NCI-H1105 (cell line): ENCODE measurements around the gene DBH.

Experiments
- DNase-seq: peaks from one replicate; lab custom pipeline; 2025; lab: John Stamatoyannopoulos, UW

Gene DBH

DNA sequence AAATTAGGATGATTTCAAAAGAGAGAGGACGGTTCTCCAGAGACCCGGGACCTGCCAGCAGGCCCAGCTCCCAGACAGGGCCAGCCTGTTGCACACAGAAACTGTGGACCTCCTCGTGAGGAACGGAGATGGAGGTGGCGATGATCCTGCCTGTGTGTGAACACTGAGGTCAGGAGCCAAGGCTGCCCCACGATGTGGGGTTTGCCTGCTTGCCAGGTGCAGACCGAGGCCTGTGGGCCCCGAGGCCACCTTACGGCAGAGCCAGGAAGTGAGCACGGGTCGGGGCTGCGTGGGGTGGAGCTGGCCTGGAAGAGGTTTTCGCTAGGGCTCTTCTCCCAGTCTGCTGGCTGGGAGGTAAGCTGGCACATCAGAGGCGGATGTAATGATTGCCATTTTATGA lies 31.3 kb upstream of the DBH start:
- no peak for DNase-seq

DNA sequence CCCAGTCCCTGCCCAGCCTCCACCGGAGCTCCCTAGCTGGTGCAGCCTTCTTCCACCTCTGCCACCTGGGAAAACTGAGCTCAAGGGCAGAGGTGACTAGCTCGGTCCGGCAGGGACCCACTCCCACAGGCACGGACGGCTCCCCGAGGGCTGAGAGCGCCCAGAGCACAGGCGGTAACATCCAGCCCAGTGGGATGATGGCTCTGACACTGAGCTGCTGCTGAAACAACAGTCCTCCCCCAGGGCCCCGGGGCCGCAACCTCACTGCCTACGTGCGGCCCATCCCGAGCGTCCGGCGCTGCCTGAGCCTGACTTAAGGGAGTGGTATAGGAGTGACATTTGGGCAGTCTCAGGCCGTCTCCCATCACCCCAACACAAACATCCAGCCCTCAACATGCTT lies 30.7 kb upstream of the DBH start:
- DNase-seq = no peak

DNA sequence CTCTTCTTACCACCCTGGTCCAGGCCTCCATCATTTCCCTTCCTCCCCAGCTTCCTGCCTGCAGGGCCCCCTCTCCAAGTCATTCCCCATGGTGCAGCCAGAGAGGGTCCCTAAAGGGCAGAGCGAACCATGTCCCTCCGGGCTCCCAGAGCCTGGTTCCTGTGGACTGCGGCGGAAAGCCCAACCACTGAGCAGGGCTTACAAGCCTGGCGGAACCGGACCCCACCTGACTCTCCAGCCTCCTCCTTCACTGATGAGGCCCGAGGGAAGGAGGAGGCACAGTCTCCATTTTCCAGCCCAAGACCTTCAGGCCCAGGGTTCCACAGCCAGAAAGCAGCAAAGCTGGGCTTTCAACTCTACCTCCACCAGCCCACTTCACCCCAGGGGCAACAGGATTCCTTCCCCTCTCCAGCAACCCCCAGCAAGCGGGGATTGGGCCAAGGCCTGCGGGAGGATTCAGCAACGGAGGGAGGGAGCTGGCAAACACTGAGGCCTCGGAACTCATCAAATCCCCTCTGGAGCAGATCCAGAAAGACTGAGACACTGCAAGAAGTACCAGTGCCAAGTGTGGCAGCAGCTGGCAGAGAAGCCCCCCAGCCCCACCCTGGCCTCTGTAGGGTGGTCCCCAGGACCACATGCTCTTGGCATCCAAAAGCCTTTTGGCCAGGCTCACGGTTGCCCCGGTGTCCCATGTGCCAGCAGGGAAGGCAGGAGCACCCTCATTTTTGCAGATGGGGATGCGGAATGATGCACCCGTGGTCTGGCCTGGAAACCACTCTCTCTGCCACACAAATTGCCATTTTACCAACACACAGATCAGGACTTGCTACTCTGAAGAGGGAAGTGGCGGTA lies 30.1 kb upstream of the DBH start:
- peak; percentile 35 for DNase-seq

DNA sequence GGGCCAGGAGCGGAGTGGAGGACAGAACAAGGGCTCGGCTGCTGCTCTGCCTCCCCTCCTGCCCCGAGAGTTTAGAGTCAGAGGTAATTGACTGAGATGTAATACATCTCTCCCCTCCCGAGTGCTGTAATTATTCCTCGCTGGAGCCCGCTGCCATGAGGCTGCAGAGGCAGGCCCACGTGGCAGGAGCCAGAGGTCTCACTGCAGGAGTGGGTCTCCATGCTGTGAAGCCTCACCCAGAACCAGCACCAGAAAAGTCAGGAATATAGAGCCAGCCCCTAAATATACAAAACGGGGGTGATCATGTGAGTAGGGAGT lies 29.5 kb upstream of the DBH start:
- peak; percentile 62 for DNase-seq

DNA sequence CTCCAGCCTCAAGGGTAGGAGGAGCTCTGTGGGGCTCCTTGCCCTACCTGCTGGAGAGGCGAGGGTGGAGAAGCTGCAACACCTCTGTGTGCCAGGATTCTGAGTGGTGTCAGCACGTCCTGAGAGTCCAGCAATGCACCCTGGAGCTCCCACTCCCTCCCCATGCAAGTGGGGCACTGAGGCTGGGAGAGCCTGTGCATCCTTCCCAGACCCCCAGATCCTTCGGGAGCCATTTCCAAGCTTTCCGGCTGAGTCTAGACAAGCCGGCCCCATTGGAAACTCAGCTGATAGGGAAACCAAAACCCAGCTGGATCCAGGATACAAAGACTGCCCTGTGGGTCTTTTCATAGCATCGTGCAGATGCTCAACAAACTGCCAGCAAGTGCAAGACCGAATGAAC lies 28.8 kb upstream of the DBH start:
- no peak for DNase-seq

DNA sequence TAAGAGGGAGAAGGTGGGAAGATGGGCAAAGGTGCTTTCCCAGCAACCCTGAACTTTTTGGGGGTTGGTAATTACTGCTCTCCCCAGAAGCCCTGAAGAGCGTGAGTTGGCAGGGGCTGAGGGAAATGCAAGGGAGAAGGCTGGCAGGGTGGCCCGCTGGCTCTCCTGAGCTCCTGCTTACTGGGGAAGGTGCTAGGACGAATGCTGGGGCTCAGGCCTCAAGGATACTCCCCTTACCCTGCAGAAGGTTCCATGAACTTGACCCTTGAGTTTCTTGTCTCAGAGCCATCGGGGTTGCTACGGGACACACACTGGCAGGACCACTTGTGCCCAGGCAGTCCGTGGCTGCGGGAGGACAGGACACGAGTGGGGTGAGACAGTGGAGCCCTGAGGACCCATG lies 28.2 kb upstream of the DBH start:
- DNase-seq = no peak

DNA sequence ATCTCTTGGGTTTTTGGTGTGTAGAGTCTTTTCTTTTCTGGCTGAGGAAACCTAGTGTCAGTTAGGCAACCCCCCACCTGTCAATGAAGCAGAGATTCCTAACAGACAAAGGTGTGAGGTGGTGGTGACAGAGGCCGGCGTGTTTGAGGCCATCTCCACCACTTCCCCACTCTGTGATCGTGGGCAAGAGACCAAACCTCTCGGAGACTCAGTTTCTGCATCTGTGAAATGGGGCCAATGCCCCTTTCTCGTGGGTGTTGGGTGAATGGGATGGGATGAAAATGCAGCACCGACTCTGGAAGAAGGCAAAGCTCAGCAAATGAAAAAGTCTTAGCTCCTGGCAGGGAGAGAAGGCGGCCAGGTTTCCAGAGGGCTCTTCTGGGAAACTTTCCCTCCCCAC lies 27.8 kb upstream of the DBH start:
- DNase-seq = no peak

DNA sequence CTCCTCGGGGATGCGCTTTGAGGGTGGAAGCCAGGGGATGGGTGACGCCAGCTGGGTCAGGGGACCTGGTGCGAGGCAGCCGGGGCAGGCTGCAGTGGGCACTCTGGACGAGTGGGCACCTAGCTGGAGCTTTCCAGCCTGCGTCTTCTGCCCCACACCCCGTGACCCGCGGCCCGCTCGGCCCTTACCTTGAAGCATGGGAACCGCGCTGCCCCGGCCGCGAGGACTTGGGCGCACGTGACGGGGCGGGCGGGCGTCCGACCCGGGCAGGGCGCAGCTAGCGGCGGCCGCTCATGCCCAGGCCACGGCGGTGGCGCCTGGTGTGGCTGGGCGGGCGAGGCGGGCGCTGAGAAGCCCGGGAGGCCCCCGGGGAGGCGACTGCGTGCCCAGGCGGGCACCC lies 27.3 kb upstream of the DBH start:
- DNase-seq = no peak

DNA sequence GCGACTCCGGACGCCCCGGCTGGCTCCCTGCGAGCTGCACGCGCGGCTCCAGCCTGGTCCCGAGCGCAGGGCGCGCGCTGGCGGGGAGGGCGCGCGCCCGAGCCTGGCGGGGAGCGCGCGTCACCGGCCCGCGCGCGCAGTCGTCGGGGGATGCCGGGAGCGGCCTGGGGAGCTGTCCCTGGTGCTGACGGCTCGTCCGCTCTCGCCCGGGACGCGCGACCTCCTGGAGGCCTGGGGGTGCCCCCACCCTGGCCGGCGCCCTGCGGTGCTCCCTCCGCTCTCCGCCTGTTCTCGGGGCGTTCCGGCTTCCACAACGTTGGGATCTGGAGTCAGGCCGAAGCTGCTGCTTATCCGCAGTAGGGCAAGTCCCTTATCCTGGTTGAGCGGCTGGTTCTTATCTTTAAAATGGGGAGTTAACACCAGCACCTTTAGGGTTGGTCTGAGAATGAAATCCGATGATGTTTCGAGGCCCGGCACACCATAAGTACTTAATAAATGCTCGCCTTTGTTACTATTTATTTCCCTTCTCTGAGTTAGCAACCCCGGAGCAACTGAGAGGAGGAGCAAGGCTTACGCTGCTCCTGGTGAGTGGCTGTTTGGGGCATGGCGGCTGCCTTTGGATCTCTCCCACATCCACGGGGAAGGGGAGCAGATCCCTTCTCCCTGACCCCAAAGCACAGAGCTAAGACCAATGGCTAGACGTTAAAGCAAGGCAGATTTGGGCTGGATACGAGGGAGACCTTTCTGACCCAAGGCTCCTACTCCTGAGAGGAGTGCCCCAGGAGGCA lies 26.7 kb upstream of the DBH start, which contains the start of gene FAM163B:
Gene FAM163B (minus strand): TSS at position 79 of the 788 bp plus-strand sequence. CDS start 29,166 bp downstream, outside the sequence.
- DNase-seq = no peak

DNA sequence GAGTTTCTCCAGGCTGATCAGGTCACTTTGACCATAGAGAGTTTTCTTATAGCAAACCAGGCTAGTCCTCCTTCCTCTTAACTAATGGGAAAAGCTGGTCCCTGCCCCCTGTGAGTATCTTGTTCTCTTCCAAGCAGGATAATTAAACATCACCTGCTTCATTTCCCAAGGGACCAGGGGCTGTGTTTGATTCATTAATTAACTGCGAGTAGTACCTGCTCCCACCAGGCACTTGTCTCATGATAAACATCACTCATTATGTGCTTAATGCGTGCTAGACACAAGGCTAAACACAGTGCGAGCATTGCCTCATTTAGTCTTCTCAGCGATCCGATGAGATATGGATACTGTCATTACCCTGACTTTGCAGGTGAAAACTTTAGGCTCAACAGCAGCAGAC lies 25.3 kb upstream of the DBH start:
- peak; percentile 98 for DNase-seq

DNA sequence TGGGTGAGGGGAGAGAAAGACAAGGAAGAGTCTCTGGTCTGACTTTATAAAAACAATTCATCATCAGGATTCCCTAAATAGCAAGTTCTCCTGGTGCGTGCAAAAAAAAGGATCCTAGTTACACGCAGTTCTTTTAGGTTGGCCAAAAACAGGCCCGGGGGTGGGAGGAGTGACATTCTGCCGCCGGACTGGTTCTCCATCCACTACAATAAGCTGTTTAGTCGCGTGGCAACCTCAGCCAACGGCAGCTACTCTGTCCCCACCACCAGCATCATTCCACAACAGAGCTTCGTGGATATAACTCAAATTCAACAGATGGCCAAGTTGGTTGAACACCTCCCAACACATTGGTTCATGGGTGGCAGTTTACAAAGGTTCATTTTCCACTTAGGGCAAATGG lies 24.1 kb upstream of the DBH start:
- no peak for DNase-seq

DNA sequence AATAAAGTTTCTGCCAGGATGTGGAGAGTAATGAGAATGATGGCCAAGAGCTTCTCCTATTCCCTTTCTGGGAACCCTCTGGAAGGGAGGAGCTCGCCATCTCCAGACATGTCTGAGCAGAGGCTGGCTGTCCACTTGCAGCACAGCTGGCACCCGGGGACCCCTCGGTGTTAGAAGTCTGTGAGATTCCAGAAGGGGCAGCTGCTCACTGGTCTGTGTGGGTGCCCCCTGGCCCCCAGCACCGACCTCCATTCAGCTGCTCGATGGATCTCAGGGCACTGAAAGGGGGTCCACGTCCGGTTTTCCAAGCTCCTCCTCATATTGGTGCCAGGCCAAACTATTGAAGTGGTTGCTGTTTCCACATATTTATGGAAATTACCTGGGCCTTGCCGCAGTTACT lies 23.3 kb upstream of the DBH start:
- peak; percentile 63 for DNase-seq

DNA sequence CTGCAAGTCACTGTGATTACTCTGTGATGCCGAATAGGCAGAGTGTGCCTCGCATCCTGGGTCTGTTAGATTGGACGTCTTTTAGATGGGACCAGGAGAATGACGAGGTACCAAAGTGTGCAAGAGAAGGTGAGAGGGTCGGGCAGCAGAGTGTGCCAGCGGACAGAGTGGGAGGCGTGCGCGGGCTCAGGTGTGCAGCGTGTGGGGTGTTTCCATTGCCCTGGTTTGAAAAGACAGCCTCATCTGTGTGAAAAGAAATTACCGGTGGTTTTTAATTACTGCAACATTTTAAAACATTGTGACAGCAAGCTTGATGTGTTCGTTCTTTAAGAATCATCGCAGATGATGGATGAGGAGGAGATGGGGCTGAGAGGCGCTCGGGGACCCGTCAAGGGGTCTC lies 22.7 kb upstream of the DBH start:
- DNase-seq = no peak

DNA sequence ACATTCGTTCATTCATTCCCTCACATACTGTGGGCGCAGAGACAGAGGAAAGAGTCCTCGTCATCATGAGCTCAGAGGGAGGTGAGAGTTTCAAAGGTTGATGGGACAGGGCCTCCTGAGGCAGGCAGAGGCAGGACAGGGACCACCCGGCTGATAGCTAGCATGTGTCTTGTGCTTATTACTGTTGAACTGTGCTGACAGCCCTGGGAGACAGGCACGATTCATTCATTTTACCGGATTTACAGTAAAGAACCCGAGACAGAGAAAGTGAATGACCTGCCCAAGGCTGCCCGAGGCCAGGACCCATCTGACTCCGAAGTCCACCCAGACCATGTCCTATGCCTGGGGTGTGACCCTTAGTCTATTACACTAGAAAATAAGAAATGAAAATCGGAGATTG lies 22.1 kb upstream of the DBH start:
- no peak for DNase-seq

DNA sequence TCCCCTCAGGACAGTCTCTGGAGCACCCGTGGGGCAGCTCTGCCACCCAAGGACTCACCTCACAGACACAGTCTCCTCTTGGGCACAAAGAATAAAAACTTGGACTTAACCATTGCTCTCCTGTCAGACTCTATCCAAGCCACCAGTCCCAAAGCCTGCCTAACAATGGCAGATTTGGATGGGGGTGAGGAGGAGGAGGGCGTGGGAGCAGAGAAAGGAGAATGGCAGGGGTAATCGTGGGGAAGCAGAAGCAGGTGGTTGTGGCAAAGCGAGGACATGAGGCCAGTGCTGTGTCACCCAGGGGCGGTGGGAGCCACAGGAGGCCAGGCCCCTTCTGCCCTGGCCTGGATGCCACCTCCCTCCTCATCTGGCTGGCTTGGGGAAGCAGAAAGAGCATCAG lies 21.5 kb upstream of the DBH start:
- DNase-seq = no peak

DNA sequence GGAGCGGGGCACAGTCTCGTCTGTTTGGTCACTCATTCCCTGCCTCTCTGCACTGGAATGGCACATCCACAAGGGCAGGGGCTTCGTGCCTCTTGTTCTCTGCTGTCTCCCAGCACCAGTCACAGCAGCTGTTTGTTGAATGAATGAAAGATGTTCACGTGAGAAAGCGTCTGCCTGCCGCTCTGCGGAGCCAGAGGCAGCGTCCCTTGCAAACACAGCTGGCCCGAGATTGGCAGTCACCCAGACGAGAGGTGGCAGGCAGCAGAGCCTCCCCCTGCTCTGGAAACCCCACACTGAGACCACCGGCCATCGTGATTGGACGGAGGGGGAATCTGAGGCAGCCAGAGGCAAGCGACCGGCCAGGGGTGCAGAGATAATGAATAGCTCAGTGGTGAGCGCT lies 21.0 kb upstream of the DBH start:
- no peak for DNase-seq

DNA sequence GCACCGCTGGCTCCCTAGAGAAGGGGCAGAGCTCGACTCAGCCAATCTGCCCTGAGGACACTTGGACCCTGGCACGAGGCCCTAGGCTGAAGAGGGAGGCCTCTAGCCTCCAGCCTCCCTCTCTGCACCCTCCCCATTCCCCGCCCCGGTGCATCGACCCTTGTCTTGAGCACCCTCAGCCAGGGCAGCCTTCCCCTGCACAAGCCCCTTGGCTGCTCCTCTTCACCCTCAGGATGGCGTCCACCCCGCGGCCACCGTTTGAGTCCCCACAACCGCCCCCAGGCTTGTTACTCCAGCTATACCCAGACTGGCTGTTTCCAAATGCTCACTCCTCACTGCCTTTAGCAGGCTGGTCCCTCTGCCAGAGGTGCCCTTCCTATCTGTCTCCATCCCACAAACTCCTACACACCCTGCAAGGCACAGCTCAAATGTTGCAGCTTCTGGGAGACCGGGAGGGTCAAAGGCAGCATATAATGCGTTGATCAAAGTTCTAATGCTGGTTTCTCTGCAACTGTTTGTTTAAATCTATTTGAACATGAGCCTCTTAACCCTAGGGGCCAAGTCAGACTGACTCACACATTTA lies 20.5 kb upstream of the DBH start:
- no peak for DNase-seq

DNA sequence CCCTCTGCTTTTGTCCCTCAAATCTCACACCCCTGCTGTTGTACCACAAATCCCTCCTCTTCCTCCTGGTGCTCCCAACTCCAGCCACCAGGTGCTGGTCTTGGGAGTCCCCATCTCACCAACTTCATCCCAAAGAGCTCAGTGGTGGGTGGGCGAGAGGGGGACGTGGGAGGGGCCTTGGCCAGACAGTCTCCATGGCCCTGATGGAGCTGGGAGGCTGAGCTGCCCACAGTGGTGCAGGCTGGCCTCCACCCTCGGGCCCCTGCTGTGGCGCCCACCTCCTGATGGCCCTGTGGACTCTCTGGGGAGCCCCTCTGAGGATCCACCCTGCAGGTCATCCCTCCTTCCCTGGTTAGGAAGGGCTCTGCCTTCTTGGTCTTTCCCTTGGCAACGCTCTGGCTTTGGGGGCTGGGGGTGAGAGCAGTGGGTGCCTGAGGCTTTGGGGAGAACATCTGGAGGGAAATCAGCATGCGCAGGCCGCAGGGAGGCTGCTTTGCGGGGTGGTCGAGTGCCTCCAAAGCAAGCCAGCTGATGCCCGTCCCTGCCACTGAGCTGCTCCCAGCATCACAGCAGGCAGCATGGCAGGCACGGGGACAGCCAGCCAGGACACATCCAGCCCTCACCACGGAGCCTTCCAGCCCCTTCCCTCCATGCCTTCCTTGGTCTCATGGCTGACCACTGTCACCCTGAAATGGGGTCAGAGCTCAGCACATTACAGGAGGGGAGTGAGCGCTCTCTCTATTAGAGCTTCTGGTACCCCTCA lies 19.3 kb upstream of the DBH start:
- no peak for DNase-seq

DNA sequence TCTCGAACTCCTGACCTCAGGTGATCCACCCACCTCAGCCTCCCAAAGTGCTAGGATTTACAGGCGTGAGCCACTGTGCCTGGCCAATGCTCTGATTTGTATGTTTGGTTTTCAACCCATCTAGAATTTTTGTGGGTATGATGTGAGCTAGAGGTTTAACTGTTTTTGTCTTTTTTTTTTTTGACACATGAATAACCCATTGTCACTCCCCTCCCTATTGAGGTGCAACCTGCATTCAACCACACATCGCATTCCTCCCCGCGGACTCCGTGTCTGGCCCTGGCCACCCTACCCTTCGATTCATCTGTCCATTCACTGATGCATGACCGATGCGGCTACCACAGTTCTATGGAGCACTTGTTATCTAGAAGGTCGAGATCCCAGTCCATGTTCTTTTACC lies 17.4 kb upstream of the DBH start:
- DNase-seq = no peak

DNA sequence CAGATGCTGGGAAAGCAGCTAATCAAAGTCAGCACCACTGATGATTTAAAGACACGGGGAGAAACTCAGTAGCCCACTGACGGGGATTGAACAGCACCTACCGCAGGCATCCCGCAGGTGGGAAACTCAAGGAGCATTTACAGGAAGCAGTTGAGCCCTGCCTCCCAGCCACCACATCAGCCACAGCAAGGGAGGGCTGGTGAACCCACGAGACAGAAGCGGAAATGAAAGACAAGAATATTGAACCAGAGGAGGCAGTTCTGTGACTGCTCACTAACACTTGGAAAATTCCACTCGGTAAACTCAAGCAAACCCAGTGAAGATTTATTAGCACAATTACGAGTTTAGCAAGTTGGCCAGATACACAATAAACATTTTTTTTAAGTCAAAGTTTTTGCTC lies 16.4 kb upstream of the DBH start:
- no peak for DNase-seq

DNA sequence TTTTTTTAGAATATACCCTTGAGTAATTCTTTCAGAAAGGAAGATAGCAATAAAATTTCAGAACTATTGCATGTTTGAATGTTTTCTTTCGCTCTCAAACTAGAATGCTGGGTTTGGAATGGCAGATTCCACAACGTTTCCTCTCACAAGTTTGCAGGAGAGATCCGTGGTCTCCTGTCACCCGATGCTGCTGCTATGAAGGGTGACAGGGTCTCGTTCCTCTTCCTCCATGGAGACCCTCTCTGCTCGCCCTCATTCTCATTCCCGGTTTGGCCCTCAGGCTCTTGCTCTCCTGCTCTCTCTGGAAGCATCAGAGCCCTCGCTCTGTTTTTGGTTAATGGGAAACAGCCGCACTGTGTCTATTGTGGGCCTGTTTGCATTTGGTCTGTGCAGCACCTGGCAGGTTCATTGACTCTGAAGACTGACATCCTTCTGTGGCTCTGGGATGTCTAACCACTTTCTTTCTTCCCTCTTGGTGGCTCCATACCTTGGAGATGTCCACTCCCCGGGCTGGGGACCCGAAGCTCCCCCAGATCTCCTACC lies 14.4 kb upstream of the DBH start:
- no peak for DNase-seq

DNA sequence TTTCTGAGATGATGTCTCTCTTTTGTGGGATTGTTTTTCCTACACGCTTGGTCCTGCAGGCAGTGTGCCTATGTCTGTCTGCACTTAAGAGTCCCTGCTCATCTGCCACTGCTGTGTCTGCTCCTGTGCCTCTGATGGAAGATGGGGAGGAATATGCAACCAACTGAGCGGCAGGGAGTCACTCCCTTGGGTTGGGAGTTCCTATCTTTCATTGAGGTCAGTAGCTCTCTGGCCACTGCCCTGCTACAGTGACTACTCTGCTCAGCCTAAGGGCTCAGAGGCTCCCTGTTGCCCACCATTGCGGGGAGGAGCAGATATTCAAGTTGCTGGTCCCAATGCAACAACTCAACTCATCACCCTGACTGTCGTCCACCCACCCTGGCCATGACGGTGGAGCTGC lies 13.6 kb upstream of the DBH start:
- DNase-seq = no peak
